Ecto neural progenitor cell (in vitro differentiated cells): ENCODE results near the gene NPR1.

Experiments
- DNase-seq: peaks from one replicate; pipeline ENCODE4 v3.0.0-alpha.2; 2018; ENCODE audit warnings: low spot score

The NPR1 gene

DNA sequence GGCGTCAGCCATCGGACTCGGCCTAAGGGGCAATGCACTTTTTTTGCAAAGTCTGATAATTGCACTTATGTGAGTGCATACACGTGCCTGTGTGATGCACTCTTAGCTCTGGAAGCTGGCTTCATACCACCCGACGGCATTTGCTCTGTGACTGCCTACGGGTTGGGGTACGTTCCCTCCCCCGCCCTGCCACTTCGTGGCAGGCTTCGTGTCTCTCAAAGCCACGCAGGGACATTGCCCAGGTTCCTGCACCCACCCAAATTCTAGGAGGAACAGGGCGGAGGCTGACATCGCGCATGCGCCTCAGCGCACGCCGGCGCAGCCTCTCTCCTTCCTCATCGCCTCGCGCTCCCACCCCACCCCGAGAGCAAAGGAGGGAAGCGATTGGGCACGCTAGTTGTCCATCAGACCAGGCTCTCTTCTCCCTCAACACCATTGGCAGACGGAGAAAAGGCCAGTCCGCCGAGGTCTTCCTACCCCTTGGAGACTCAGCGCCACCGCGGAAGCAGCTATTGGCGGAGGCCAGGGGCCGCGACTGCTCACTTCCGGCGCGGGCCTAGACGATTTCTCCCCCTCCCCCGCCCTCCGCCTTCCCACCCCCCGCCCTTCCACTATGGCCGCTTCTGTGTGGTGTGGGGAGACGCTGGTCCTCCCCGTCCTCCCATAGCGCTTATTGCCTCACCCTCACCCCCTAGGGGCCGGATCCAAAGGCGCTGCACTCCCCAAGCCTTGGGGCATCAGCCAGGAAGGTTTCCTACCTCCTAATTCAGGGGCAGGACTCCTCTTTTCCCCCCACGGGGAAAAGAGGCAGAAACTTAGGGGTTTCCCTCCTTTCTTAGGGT lies 49.2 kb downstream of the NPR1 start, which contains the start of gene INTS3:
TSS of gene INTS3 (plus strand) at position 588 of the 842 bp plus-strand sequence. CDS start 585 bp downstream, outside the sequence.
- DNase-seq = peak; percentile 99

DNA sequence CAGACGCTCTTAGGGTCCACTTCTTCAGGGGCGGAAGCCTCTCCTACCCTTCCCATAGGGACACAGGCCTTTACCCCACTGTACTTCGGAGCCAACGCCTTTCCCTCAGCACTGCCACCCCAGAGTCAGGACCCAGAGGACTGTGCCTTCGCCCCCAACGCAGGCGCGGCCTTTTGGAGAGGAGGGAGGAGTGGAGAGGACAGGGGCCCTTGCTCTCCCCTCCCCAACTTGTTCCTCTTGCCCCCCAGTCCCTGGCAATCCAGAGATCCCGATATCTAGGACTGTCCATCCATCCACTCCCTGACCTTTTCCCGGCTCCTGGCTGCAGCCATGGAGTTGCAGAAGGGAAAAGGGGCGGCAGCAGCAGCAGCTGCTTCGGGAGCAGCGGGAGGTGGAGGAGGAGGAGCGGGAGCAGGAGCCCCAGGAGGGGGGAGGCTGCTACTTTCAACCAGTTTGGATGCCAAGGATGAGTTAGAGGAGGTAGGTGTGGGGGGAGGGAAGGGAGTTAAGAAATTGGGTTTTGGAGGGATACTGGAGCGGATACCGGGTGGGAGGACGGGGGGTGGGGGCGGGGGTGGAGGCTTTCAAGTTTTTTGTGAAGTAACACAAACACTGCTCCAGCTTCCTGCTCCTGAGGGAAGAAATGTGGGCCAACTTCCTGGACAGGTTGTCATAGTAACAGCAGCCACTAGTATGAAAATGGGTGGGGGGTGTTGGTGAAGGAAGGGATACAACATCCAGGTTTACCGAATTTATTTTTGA lies 50.0 kb downstream of the NPR1 start:
- DNase-seq = peak; percentile 69

DNA sequence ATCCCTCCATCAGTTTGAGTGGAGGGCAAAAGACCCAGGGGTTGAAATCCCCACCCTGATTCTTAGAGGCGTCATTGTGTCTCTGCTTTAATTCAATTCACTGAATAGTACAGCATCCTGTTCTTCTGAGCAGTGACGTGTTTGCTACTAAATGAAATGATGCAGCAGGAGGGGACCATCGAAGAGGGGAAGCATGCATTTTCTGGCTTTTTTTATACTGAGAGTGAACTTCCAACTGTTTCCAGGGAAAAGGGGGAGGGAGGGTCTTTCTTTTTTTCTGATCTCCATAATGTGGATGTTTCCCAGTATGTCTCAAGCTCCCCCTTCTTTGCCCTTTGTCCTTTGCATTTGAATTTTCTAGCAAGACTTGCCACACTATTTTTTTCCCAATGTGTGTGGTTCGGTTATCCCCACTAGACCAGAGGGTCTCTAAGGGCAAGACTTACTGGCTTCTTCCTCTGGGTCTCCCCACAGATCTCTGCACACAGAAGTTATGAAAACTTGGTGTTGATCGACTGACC lies 52.0 kb downstream of the NPR1 start:
- no peak for DNase-seq

DNA sequence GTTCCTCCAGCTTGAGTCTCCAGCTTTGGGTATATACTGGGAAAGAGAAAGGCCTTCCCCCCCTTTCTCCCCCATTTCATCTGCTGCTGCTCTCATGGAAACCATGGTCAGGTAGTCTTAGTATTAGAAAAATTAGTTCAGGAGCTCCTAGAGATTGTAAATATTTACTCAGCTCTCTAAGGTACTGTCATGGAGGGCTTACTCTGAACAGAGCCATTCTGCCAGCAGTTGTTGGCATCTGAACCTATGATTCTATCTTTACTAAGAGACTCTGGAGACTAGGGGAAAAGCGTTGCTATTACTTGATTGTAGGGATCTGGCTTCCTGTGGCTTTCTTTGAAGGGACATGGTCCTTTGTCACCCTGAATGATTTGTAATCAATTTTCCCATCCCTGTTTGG lies 55.5 kb downstream of the NPR1 start:
- no peak for DNase-seq

DNA sequence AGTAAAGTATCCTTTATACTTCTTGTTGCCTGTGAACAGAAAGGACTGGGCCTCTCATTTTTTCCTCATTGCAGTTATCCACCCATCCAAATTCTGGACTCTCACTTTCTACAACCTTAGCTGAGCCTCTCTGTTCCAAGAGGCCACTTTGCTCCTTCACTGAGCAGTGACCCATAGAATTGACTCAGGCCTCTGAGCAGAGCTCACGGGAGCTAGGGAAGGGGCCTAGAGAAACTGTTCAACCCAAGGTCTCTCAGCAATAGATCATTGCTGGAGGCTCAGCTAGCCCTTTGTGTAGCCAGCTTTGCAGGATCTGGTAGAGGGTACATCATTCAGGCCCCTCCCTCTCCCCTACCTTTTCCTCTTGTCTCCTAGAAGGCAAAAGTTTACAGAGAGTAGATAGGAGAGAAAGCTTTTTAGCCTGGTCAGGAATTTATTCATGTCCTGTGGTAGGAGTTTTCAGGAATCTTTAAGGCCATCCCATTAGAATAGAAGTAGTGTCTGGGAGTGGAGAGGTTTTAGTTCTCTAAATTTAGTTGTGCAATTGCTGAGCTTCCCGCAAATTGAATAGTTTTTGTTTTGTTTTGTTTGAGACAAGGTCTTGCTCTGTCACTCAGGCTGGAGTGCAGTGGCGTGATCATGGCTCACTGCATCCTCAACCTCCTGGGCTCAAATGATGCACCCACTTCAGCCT lies 56.1 kb downstream of the NPR1 start:
- DNase-seq = no peak

DNA sequence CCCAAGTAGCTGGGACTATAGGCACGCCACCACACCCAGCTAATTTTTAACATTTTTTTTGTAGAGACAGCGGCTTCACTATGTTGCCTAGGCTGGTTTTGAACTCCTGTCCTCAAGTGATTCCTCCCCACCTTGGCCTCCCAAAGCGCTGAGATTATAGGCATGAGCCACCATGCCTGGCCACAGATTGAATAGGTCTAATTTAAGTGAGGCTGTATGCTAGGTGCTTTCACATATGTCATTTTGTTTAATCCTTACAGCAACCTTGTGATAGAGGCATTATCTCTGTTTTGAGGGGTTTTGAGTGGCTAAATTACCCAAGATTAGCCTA lies 56.6 kb downstream of the NPR1 start:
- no peak for DNase-seq

DNA sequence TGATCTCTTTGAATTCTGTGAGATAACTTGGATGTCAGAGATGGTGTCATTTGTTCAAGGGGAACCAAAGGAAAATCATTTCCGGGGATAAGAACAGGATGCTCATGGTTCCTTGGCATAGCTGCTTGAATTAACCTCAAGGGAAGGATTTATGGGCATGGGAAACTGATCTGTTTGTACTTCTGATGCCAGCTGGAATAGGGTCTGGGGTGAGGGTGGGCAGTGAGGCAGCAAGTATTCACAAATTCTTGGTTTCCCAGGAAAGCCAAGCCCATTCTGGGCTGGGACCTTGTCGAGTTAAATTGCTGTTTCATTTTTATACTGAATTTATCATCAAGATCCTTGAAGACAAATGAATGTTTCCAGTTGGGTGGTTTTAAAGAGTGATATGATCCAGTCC lies 63.5 kb downstream of the NPR1 start:
- DNase-seq = no peak

DNA sequence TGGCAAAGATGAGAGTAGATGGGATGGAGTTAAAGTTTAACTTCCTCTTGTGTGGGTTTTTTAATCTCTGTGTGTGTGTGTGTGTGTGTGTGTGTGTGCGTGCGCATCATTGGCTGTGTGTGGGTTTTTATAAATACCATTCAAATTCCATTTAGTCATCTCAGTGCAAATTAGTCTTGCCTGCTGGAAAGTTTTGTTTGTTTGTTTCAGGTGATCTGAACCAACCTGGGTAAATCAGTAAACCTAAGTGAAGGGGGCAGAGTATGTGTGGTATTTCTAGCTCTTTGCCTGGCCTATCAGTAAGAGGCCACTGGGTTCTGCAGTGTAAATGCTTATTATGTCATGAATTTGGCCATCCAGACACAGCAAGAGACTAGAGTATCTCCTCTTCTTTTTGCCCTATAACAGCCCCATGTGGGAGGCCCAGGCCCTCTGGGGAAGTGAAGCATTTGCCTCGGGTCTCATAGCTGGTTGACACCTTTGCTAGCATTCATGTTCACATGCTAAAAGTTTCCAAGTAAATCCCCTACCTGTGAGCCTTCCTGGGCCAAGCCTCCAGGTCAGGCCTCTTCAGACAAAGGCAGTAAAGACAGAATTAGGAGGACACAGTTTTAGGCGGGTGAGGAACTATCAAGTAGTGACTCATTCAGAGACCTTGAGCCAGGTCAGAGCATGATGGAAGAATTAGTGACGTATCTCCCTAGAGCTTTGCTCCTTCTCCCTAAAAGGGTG lies 64.1 kb downstream of the NPR1 start:
- no peak for DNase-seq
